ENCODE data around the gene PTPN1.

Gene PTPN1

DNA sequence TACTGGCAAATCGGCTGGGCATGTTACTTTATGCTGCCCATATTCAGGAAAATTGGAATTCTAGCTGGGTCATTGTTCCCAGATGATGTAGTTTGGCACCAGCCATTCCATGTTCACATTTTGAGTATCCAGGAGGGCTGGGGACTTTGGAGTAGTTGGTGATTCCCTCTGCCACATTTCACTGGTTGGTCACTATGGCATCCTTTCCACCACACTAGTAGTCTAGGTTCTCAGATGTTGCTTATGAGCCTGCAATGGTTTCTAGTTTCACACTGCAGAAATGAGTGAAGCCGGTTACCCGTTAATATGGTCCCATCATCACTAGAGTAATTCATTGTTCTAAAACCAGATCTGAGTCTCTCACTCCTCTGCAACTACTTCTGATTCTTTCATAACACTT is 4.6 kb downstream of the PTPN1 start:
- no peak for DNase-seq

DNA sequence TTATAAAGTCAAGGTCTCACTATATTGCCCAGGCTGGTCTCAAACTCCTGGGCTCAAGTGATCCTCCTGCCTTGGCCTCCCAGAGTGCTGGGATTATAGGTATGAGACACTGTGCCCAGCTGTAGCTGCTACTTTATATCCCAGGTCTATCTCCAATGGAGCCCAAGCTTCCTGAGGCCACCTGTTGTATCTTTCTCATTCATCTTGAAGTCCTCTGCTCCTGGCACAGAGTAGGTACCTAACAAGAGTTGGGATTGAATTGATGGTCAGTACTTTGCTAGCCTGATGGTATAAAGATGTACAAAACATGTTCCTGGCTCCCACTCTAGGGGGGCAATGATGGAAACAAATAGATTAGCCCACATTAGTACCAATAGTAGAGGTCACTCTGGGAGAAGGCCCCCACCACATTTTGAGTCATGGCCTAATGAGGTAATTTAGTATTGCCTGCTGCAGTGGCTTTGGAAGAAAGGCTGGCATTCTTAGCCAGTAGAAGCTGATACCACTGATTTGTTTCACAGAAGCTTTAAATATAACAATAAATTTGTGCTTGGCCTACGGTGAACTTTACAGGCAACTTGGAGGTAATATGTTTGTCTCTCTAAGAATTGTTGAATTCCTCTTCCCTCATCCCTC is 5.4 kb downstream of the PTPN1 start:
- no peak for DNase-seq

DNA sequence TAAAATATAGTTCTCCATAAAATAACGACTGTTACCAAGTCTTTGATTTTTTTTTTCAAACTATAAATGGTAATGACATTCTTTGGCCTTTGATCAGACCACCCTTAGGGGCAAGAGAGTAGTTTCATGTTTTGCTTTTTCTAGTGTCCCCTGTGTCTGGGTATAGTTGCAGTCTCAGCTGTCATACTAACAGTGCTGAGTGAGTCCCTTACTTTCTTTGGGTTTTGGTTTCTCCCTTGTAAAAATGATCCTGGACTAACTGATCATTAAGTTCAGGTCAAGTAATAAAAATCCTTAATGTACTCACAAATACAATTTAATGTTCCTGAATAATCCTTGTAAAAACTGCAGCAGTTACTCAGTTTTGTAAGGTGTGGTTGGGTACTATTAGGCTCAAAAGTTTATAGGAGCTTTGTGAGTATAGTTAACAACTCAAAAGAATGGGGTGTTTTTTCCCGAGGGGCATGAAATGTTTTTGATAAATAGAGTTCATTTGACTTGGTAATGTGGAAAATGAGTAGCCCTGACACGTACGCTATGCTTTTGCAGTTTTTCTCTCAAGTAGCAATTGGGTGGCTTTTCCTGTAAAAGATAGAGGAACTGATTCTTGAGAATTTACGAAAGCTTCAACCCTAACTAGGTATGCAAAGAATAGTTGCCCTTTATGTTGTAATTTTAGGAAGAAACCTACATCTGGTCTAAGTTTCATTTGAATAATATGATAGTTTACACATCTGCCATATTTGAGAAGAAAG is 6.2 kb downstream of the PTPN1 start:
- DNase-seq: no peak

DNA sequence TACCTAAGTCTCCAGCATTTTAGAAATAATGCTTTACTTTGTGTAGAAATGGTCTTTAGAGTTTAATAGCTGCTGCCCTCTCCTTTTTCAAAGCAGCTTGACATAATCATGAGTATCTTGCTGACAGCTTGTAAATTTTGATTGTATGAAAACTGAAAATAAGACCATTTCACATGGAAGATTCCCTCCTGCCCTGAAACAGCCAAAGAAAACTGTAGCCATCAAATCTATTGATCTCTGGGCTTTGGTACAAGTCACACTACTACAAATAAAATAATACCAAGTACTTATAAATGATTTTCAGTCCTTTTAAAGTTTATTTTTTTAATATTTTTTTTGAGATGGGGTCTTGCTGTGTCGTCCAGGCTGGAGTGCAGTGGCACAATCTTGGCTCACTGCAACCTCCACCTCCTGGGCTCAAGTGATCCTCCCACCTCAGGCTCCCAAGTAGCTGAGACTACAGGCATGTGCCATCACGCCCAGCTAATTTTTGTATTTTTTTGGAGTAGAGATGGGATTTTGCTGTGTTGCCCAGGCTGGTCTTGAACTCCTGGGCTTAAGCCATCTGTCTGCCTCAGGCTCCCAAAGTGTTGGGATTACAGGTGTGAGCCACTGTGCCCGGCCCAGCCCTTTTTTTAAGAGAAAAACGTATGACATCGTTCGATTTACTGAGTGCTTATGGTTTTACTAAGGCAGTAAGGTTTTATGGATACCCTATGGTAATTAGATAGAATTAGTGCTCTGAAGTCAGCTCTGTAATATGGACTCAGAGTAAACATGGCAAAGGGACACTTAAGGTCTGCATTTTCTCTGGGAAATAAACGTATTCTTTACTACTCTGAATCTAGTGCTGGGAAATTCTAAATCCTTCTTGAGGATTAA is 7.0 kb downstream of the PTPN1 start:
- no peak for DNase-seq

DNA sequence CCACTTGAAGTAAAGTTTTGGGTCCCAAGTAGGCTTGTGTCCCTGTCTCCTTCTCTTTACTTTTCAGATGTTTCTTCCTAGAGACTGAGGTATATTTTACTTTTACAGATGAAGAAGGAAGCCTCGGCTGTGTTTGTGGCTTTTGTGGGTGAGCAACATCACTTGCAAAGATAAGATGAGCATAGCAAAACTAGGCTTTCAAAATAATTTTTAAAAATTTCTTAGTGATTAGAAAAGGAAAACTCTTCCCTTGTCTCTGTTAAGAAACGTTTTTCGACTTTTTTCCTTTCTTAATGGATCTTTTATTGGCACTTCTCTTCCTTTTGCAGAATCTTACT is 7.6 kb downstream of the PTPN1 start:
- DNase-seq: no peak

DNA sequence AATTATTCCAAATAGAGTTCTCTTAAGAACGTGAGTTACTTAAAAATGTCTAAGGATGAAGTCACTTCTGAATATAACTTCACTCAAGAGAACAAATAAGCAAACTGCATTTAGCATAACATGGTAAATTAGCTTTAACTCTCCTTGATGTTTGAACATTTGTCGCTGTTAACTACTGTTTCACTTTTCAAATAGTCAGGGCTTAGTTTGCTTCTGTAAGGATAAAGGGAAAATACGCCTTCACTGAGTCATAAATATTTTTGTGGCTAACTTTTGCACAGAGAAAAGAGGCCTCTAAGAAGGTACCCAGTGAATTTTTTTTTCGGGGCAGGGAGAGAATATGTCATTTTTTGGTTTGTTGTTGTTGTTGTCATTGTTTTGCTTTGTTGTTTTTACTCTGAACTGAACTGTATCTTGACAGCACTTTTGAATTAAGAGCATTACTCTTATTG is 8.1 kb downstream of the PTPN1 start:
- no peak for DNase-seq

DNA sequence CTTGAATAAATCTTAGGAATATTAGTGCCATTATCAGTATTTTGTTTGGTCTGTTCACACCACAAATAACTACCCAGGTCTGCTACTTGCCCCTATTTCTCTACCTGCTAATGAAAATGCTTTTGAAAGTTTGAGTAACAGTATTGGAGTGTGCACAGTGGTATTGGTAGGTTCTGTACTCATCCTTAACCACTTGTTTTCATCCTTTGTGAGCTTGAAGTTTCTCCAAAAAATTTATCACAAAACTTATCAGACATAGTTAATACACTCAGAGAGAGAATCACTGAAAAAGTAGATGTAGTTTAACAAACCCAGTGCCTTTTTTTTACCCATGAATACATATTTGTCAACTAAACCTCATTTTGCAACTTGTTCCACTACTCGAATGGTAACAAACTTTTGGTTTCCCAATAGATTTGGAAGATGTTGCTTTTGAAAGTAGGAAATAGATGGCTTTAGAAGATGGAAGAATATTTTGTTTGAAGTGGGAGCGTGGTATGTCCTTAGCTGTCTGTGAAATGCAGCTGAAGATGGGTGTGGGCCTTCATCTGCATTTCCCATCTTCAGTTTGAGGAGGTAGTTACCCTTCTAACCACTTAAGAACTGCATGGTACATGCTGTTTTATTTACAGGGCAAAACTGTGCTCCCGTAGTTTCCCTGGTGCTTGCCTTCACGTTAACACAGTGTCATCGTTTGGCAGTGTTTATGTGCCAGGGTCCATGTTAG is 9.0 kb downstream of the PTPN1 start:
- DNase-seq: no peak

GRCh38 chr20:50520222-50520880 is 10.2 kb downstream of the PTPN1 start:
- peak; percentile 65 for DNase-seq

- no peak for DNase-seq
Measured at GRCh38 chr20:50521221-50522052, 11.3 kb downstream of the PTPN1 start.

DNA sequence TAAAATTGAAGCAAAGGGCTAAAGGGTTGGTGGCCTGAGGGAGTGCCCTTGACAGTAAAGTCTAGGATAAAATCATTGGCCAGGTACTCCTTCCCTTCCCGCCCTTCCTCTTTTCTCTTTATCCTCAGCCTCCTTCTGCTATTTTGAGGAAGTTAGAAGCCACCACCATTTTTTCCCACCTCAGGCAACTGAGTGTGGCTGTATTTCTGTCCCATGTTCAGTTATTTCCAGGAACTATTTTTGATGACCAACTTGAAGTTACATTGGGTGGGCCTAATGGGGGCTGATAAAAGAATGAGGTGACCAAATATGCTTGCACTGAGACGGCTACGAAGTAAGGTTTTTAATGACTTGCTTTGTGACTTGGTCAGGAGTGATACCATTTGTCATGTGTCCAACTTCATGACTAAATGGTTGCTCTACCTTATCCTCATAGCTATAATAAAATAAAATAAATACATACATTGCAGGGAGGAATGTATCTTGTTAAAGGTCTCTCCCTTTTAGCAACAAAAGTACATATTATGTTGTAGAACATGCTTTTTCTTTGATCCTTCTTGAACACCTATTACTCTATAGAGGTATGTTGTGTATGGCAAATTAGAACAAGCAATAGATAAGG is 12.0 kb downstream of the PTPN1 start:
- no peak for DNase-seq

DNA sequence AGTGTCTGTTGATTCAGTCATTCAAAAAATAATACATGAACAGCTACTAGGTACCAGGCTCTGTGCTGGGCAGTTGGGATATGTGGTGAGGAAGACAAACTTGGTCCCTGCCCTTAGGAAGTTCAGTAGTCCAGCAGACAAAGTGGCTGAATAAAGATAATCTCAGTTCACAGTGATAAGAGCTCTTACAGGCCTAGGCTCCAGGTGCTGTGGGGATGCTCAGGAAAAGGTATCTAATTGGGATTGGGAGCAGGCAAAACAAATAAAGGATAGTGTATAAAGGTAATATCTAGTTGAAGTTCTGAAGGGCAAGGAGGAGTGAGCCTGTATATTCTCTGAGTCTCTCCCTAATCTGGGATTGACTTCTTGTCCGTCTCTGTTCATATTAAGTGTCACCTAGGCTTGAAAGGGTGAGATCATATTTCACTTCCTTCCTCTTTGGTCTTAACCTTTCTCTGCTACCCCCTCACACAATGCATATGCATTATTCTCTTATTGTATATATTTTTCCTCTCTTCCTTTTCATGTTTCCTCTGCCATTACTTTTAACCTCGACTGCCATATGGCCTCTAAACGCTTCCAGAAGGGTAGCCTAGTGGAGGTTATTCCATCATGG is 13.5 kb downstream of the PTPN1 start:
- DNase-seq: no peak

DNA sequence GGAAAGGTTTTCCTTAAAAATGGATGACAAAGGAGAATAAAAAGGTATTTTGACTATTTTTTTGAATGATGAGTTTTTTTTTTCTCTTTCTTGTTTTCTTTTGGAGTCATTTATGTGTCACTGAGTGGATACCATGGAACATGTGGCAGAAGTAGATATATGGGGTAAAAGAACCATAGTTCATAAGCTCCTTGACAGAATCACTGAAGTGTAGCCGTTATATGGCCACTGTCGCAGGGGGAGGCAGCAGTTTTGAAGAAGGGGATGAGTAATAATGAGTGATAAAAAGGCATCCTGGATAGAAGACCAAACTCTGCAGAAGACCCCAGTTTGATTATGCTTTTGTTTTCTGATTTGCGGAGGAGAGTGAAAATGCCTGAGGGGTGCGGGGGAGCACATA is 15.5 kb downstream of the PTPN1 start:
- no peak for DNase-seq

GRCh38 chr20:50526403-50526989 is 16.3 kb downstream of the PTPN1 start:
- DNase-seq: no peak

GRCh38 chr20:50527068-50527605 is 17.0 kb downstream of the PTPN1 start:
- DNase-seq: no peak

GRCh38 chr20:50528129-50528528 is 17.9 kb downstream of the PTPN1 start:
- no peak for DNase-seq

DNA sequence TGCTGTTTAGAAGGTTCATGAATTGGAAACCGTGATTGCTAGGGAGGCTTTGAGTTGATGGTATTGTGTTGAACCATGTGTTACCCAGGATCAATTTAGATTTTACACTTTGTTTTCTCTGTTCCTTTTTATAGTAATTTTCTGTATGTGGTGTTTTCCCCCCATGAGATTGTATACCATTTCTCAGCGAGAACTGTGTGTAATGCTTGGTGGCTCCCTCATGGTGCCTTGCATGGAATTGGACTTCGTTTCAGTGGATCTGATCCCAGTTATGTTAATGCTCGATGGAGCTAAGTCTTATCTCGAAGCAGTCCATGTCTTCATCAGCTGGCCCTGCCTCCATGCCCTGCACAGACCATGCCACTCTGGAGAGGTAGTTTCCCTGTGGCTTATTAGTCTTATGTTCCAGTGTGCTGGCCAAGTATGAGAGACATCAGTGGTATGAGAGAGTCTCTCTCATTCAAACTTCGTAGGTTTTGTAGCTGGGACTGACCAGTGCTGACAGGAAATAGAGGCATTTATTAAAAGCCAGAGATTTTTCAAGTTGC is 18.7 kb downstream of the PTPN1 start:
- DNase-seq: no peak

GRCh38 chr20:50532221-50532620 is 22.0 kb downstream of the PTPN1 start:
- no peak for DNase-seq

DNA sequence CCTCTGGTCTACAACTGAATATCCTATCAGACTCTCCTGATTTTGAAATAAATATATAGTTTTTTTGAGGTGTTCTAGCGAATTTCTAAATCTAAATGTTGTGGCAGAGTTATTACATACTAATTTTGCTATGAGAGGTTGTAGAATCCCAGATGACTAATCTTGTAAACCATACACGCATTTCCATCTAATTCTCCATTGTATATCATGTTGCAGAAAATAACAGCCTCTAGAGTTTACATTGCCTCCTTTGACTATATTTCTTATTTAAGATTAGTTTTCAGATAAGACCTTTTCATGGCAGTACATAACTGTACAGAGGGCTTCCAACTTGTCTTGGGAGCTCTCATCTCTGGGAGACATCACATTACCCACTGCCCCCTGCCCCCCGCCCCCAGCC is 22.9 kb downstream of the PTPN1 start:
- DNase-seq: no peak

GRCh38 chr20:50533464-50533863 is 23.3 kb downstream of the PTPN1 start:
- no peak for DNase-seq

DNA sequence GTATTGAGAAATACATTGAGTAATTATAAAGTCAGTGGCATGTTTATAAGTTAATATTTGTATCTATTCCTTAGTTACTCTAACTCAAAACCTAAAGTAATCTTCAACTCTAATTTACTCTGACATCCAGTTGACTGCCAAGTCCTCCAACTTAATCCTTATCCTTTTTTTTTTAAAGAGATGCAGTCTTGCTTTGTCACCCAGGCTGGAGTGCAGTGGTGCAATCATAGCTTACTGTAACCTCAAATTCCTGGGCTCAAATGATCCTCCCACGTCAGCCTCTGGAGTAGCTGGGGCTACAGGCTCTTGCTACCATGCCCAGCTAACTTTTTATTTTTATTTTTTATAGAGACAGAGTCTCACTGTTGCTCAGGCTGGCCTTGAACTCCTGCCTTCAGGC is 24.4 kb downstream of the PTPN1 start:
- DNase-seq: no peak
